CD4-positive, alpha-beta T cell treated with Interleukin-10 for 1 hour (primary cell): ENCODE results near the gene MAGED4.
A peak's percentile ranks its signal among the peaks of the same experiment; 100 is the strongest.
"Not testable (repeated sequence)": the region's sequence is repeated elsewhere in the genome, so short reads cannot be mapped to it uniquely, and the experiment has no call there.

Source experiments
- DNase-seq: peaks from one replicate; pipeline ENCODE4 v3.0.0-alpha.2; 2020

The MAGED4 gene

GRCh38 chrX:52184440-52185077, at the start of gene MAGED4:
TSS of gene MAGED4 (plus strand) at chrX:52184888. CDS start at chrX:52185923, 1,035 bp downstream.
- not testable (repeated sequence) for DNase-seq

GRCh38 chrX:52138830-52139544, 45.7 kb upstream of the MAGED4 start:
- no peak for DNase-seq

- DNase-seq: no peak
Measured at GRCh38 chrX:52139545-52139895, 45.2 kb upstream of the MAGED4 start.

GRCh38 chrX:52140020-52140419, 44.7 kb upstream of the MAGED4 start:
- DNase-seq: no peak

- DNase-seq: not testable (repeated sequence)
Measured at GRCh38 chrX:52150667-52151066, 34.0 kb upstream of the MAGED4 start.

- DNase-seq: peak; percentile 0
Measured at GRCh38 chrX:52160140-52160539, 24.5 kb upstream of the MAGED4 start.

GRCh38 chrX:52166840-52167239, 17.8 kb upstream of the MAGED4 start:
- DNase-seq: no peak

- DNase-seq: not testable (repeated sequence)
Measured at GRCh38 chrX:52171055-52171454, 13.6 kb upstream of the MAGED4 start.

GRCh38 chrX:52185078-52185453, 378 bp downstream of the MAGED4 start:
- DNase-seq: not testable (repeated sequence)

- DNase-seq: not testable (repeated sequence)
Measured at GRCh38 chrX:52211405-52211804, 26.7 kb downstream of the MAGED4 start.

GRCh38 chrX:52213276-52213675, 28.6 kb downstream of the MAGED4 start:
- DNase-seq: no peak

- no peak for DNase-seq
Measured at GRCh38 chrX:52216541-52216940, 31.9 kb downstream of the MAGED4 start.

GRCh38 chrX:52217494-52218160, 32.9 kb downstream of the MAGED4 start:
- DNase-seq: no peak

GRCh38 chrX:52220936-52221335, 36.2 kb downstream of the MAGED4 start:
- DNase-seq: no peak
